ENCODE measurements around the gene CIDEB. TPM values are rescaled to one million over a fixed set of nuclear protein-coding genes. Genes with fewer than 3 reads are reported as not detected.

Gene CIDEB
- total RNA-seq, 4 donors from 2014 or later = 23.4 to 32.7 (median 31.7) TPM

- Histone ChIP-seq H3K4me1 (no peaks in the 10 kb centered on the region), H3K4me3 (no peak overlapping the region), H3K27ac (no peak overlapping the region), H3K9me3 (no peaks in the 10 kb centered on the region), H3K27me3 (no peaks in the 10 kb centered on the region), H3K36me3 (no peaks in the 10 kb centered on the region)
- DNase-seq (ENCODE audit: low spot score in 2 of 2) = no peak
- 38% methylated on average over 4 of the region's 4 CpGs for WGBS
- TF ChIP-seq POLR2A (IDR thresholded peaks at IDR 0.05) = no peak
- TF ChIP-seq POLR2AphosphoS5 (IDR thresholded peaks at IDR 0.05) = no peak
- TF ChIP-seq, protein P1, sequence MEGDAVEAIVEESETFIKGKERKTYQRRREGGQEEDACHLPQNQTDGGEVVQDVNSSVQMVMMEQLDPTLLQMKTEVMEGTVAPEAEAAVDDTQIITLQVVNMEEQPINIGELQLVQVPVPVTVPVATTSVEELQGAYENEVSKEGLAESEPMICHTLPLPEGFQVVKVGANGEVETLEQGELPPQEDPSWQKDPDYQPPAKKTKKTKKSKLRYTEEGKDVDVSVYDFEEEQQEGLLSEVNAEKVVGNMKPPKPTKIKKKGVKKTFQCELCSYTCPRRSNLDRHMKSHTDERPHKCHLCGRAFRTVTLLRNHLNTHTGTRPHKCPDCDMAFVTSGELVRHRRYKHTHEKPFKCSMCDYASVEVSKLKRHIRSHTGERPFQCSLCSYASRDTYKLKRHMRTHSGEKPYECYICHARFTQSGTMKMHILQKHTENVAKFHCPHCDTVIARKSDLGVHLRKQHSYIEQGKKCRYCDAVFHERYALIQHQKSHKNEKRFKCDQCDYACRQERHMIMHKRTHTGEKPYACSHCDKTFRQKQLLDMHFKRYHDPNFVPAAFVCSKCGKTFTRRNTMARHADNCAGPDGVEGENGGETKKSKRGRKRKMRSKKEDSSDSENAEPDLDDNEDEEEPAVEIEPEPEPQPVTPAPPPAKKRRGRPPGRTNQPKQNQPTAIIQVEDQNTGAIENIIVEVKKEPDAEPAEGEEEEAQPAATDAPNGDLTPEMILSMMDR (IDR thresholded peaks at IDR 0.05) = no peak
- TF ChIP-seq EP300 (IDR thresholded peaks at IDR 0.05) = no peak
These were observed 43.7 kb upstream of the CIDEB start for GRCh38 chr14:24351517-24351916.

GRCh38 chr14:24349742-24350141, 42.0 kb upstream of the CIDEB start:
- H3K27ac ChIP-seq = no peak overlapping the region
- no peaks in the 10 kb centered on the region for H3K9me3 ChIP-seq
- no peaks in the 10 kb centered on the region for H3K27me3 ChIP-seq
- no peaks in the 10 kb centered on the region for H3K4me1 ChIP-seq
- DNase-seq (ENCODE audit: low spot score in 2 of 2) = no peak
- TF ChIP-seq POLR2AphosphoS5 (IDR thresholded peaks at IDR 0.05) = no peak
- no peak for TF ChIP-seq EP300 (IDR thresholded peaks at IDR 0.05)
- TF ChIP-seq, protein P1 (IDR thresholded peaks at IDR 0.05) = no peak
- TF ChIP-seq POLR2A (IDR thresholded peaks at IDR 0.05) = no peak
- 75% methylated on average over 5 of the region's 5 CpGs for WGBS
- H3K36me3 ChIP-seq = no peaks in the 10 kb centered on the region
- H3K4me3 ChIP-seq = no peak overlapping the region

DNA sequence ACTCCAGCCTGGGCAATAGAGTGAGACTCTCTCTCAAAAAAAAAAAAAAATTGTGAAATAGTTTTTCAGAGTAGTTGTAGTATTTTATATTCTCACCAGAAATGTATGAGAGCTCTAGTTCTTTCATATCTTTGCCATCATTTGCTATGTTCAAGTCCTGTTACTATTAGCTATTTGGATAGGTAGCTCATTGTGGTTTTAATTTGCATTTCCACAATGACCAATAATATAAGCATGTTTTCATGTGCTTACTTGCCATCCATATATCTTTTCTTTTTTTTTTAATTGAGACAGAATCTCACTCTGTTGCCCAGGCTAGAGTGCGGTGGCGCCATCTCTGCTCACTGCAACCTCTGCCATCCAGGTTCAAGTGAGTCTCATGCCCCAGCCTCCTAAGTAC, 40.4 kb upstream of the CIDEB start:
- no peaks in the 10 kb centered on the region for H3K27me3 ChIP-seq
- no peaks in the 10 kb centered on the region for H3K4me1 ChIP-seq
- no peaks in the 10 kb centered on the region for H3K36me3 ChIP-seq
- H3K4me3 ChIP-seq = no peak overlapping the region
- WGBS = 91% methylated on average over 2 of the region's 2 CpGs
- TF ChIP-seq, protein P1 (IDR thresholded peaks at IDR 0.05) = no peak
- TF ChIP-seq POLR2A (IDR thresholded peaks at IDR 0.05) = no peak
- TF ChIP-seq POLR2AphosphoS5 (IDR thresholded peaks at IDR 0.05) = no peak
- no peak for TF ChIP-seq EP300 (IDR thresholded peaks at IDR 0.05)
- no peak for DNase-seq (ENCODE audit: low spot score in 2 of 2)
- H3K27ac ChIP-seq = no peak overlapping the region
- H3K9me3 ChIP-seq = no peaks in the 10 kb centered on the region

DNA sequence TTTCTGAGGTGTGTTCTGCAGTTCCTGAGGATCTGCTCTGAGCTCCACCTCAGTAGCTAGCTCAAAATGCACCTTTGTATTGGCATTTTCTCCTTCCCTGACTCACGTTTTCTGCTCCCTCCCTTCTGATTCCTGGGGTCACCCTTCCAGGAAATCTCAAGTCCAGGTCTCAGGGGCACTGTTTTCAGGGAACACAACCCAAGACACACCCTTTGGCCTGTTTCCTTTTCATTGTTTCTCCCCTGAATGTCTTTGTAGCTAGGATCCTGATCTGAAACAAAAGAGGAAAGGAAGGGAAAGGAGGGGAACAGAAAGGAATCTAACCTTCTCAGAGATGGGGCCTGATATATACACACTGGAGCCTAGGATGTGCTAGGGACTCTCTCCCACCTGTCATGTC, 39.4 kb upstream of the CIDEB start:
- Histone ChIP-seq H3K27ac (no peak overlapping the region), H3K4me1 (no peaks in the 10 kb centered on the region), H3K9me3 (no peaks in the 10 kb centered on the region), H3K4me3 (no peak overlapping the region), H3K27me3 (no peaks in the 10 kb centered on the region), H3K36me3 (no peaks in the 10 kb centered on the region)
- DNase-seq (ENCODE audit: low spot score in 2 of 2) = no peak
- TF ChIP-seq POLR2A (IDR thresholded peaks at IDR 0.05) (no peak), POLR2AphosphoS5 (IDR thresholded peaks at IDR 0.05) (no peak), EP300 (IDR thresholded peaks at IDR 0.05) (no peak)
- TF ChIP-seq, protein P1 (IDR thresholded peaks at IDR 0.05) = no peak
- 56% methylated on average over 1 of the region's 1 CpG for WGBS

- TF ChIP-seq POLR2A (IDR thresholded peaks at IDR 0.05) (no peak), POLR2AphosphoS5 (IDR thresholded peaks at IDR 0.05) (no peak), EP300 (IDR thresholded peaks at IDR 0.05) (no peak)
- TF ChIP-seq, protein P1 (IDR thresholded peaks at IDR 0.05) = no peak
- no peak for DNase-seq (ENCODE audit: low spot score in 2 of 2)
- WGBS = 86% methylated on average over 7 of the region's 7 CpGs
These were observed 36.3 kb upstream of the CIDEB start for GRCh38 chr14:24343795-24344660.

More at GRCh38 chr14:24343795-24344660, 36.3 kb upstream of the CIDEB start:
- H3K4me3 ChIP-seq = no peak overlapping the region
- no peaks in the 10 kb centered on the region for H3K27me3 ChIP-seq
- no peak overlapping the region for H3K27ac ChIP-seq
- no peaks in the 10 kb centered on the region for H3K36me3 ChIP-seq
- peaks cover 14% of the 10 kb centered on the region for H3K4me1 ChIP-seq
- no peaks in the 10 kb centered on the region for H3K9me3 ChIP-seq
